GM12878 (cell line): ENCODE results near the gene MAD1L1. TPM values are rescaled to one million over a fixed set of nuclear protein-coding genes. Genes with fewer than 3 reads are reported as not detected.

Experiments used
- ASH2L ChIP-seq: fragments of 300-600, 200-600 bp; sonication (generic); IDR thresholded peaks from 2 replicates; pipeline ENCODE4 v1.6.1; 2017; ENCODE audit warnings: low read depth, mild to moderate bottlenecking, borderline replicate concordance
- ATF3 ChIP-seq: IDR thresholded peaks from 2 replicates; pipeline ENCODE4 v1.6.1; 2011; ENCODE audit warnings: low read depth, mild to moderate bottlenecking, low read length, moderate library complexity, borderline replicate concordance; ENCODE audit errors: extremely low read depth
- ATF7 ChIP-seq: fragments of 450-650 bp; IDR thresholded peaks from 2 replicates; pipeline ENCODE4 v1.6.1; 2016; ENCODE audit warnings: low read depth, mild to moderate bottlenecking
- BMI1 ChIP-seq: fragments of 450-650 bp; IDR thresholded peaks from 2 replicates; pipeline ENCODE4 v1.6.1; 2016; ENCODE audit warnings: mild to moderate bottlenecking, moderate library complexity, borderline replicate concordance
- BRCA1 ChIP-seq: IDR thresholded peaks from 2 replicates; pipeline ENCODE4 v1.6.1; 2011; ENCODE audit warnings: low read depth, low read length, improper control_type of control experiment
- CTCF ChIP-seq, 3 experiments: IDR thresholded peaks in 2 of 3; conservative IDR thresholded peaks in 1 of 3; 2 replicates each; pipeline ENCODE4 v1.5.1; 2011; ENCODE audit warnings: low read depth in 3 of 3, low read length in 3 of 3, mild to moderate bottlenecking in 3 of 3, control low read depth in 2 of 3, moderate library complexity in 2 of 3, inconsistent platforms in 1 of 3, mixed read lengths in 1 of 3; ENCODE audit not compliant: control insufficient read depth in 2 of 3, insufficient read depth in 1 of 3; ENCODE audit errors: extremely low read depth in 1 of 3
- EP300 ChIP-seq, 2 experiments: fragments of 150-350 bp in 1 of 2; IDR thresholded peaks; 2 replicates each; pipeline ENCODE4 v1.6.1; 2011 to 2012; ENCODE audit warnings: low read depth in 2 of 2, low read length in 2 of 2, borderline replicate concordance in 1 of 2, improper control_type of control experiment in 1 of 2, inconsistent platforms in 1 of 2; ENCODE audit not compliant: control insufficient read depth in 1 of 2
- ETV6 ChIP-seq, 2 experiments: fragments of 450-650 bp in 1 of 2; IDR thresholded peaks in 1 of 2; conservative IDR thresholded peaks in 1 of 2; 2 replicates each; pipeline ENCODE4 v1.6.1; 2014; ENCODE audit warnings: antibody characterized with exemption in 1 of 2, borderline replicate concordance in 1 of 2, low read depth in 1 of 2, mild to moderate bottlenecking in 1 of 2, moderate library complexity in 1 of 2
- GABPA ChIP-seq: IDR thresholded peaks from 2 replicates; pipeline ENCODE4 v1.6.1; 2014; ENCODE audit warnings: antibody characterized with exemption, low read depth, mild to moderate bottlenecking, inconsistent platforms
- HDGF ChIP-seq: fragments of 450-650 bp; IDR thresholded peaks from 2 replicates; pipeline ENCODE4 v1.6.1; 2016; ENCODE audit warnings: antibody characterized with exemption
- IRF3 ChIP-seq: fragments of 450-650 bp; IDR thresholded peaks from 2 replicates; pipeline ENCODE4 v1.6.1; 2014; ENCODE audit warnings: mild to moderate bottlenecking
- MEF2B ChIP-seq: fragments of 450-650 bp; IDR thresholded peaks from 2 replicates; pipeline ENCODE4 v1.6.1; 2018; ENCODE audit warnings: mild to moderate bottlenecking, moderate library complexity; ENCODE audit not compliant: partially characterized antibody, poor library complexity, severe bottlenecking
- MXI1 ChIP-seq: fragments of 150-350 bp; IDR thresholded peaks from 2 replicates; pipeline ENCODE4 v1.6.1; 2011; ENCODE audit warnings: low read depth, mild to moderate bottlenecking, inconsistent platforms, low read length, improper control_type of control experiment
- MYB ChIP-seq: fragments of 150-350 bp; IDR thresholded peaks from 2 replicates; pipeline ENCODE4 v1.6.1; 2014; ENCODE audit warnings: mild to moderate bottlenecking, low read depth, low read length, borderline replicate concordance
- POLR2AphosphoS2 ChIP-seq: IDR thresholded peaks from 2 replicates; pipeline ENCODE4 v1.6.1; 2011; ENCODE audit warnings: low read depth, mild to moderate bottlenecking, low read length, improper control_type of control experiment, moderate library complexity
- RBBP5 ChIP-seq: fragments of 200-600 bp; sonication (generic); conservative IDR thresholded peaks from 2 replicates; pipeline ENCODE4 v1.6.1; 2016
- SREBF2 ChIP-seq: IDR thresholded peaks from 2 replicates; pipeline ENCODE4 v1.6.1; 2012; ENCODE audit warnings: mild to moderate bottlenecking, low read length
- SRF ChIP-seq, 2 experiments: IDR thresholded peaks; 2 replicates each; pipeline ENCODE4 v1.6.1; 2011; ENCODE audit warnings: low read depth in 2 of 2, low read length in 2 of 2, mild to moderate bottlenecking in 1 of 2, moderate library complexity in 1 of 2
- TCF3 ChIP-seq: IDR thresholded peaks from 2 replicates; pipeline ENCODE4 v1.6.1; 2012; ENCODE audit warnings: low read depth, mild to moderate bottlenecking, low read length, borderline replicate concordance; ENCODE audit not compliant: insufficient read depth
- ZNF207 ChIP-seq: fragments of 450-650 bp; IDR thresholded peaks from 2 replicates; pipeline ENCODE4 v1.6.1; 2014; ENCODE audit warnings: antibody characterized with exemption, mild to moderate bottlenecking, borderline replicate concordance
- ZNF687 ChIP-seq: fragments of 450-650 bp; IDR thresholded peaks from 2 replicates; pipeline ENCODE4 v1.6.1; 2017; ENCODE audit warnings: mild to moderate bottlenecking, moderate library complexity
- polyA plus RNA-seq, 11 experiments: library from polyadenylated mRNA; depleted of rRNA in 4 of 11; unstranded in 6 of 11; stranded (reverse) in 5 of 11; fragments of >200 nt; fragmentation: Nextera tagmentation in 4 of 11; fragmentation: Illumina TruSeq in 1 of 11; extraction: Ambion mirVana in 4 of 11; extraction: Trizol in 1 of 11; gene quantifications; 1 replicate in 1 of 11; 2 replicates in 10 of 11; pipeline versions ENCODE4 v1.2.1 to v1.2.3, GENCODE V29; 2011 to 2016; ENCODE audit warnings: inconsistent platforms in 2 of 11, missing spikeins in 2 of 11, low read depth in 1 of 11
- total RNA-seq, 4 experiments: library from RNA; depleted of rRNA in 3 of 4; stranded (reverse); fragments of >200 nt in 3 of 4; fragmentation: Illumina TruSeq in 1 of 4; extraction: Trizol in 1 of 4; gene quantifications; 2 replicates each; pipeline versions ENCODE4 v1.2.1 to v1.2.3, GENCODE V29; 2013 to 2021

Gene MAD1L1
- total and polyA plus RNA-seq, 10 of the 15 experiments (the other 5 are each of a cell fraction or from before 2014, with no cell fraction given) = 2.2 to 76.8 (median 38.3) TPM

GRCh38 chr7:2165610-2166594, 66.8 kb downstream of the MAD1L1 start (continued):
- TF ChIP-seq ZNF687 (peak; percentile 91), ZNF207 (no peak), IRF3 (no peak), CTCF (IDR thresholded peaks at IDR 0.05 in 2 of 3, conservative IDR thresholded peaks at IDR 0.05 in 1 of 3; ENCODE audit: control insufficient read depth in 2 of 3, extremely low read depth in 1 of 3, insufficient read depth in 1 of 3, low read depth in 3 of 3, low read length in 3 of 3) (no peak), ATF7 (peak; percentile 87), BRCA1 (no peak), POLR2AphosphoS2 (no peak), HDGF (peak; percentile 49), MEF2B (peak; percentile 91), MXI1 (peak; percentile 65), ATF3 (no peak), BMI1 (peak; percentile 70; the same call in 1 of the 2 replicates), SREBF2 (no peak), ASH2L (no peak), RBBP5 (no peak), MYB (no peak), GABPA (no peak), SRF (IDR thresholded peaks at IDR 0.05; ENCODE audit: low read depth in 2 of 2, low read length in 2 of 2) (no peak), TCF3 (peak; percentile 85), EP300 (IDR thresholded peaks at IDR 0.05; ENCODE audit: borderline replicate concordance in 1 of 2, control insufficient read depth in 1 of 2, low read depth in 2 of 2, low read length in 2 of 2) (peak; percentile 93 to 97), ETV6 (conservative IDR thresholded peaks at IDR 0.05 in 1 of 2, IDR thresholded peaks at IDR 0.05 in 1 of 2; ENCODE audit: borderline replicate concordance in 1 of 2, low read depth in 1 of 2) (no peak)
